ENCODE data around the gene CNGB1.

- TF ChIP-seq CTCF (IDR thresholded peaks at IDR 0.05) = no peak
- no peak for TF ChIP-seq POLR2A (IDR thresholded peaks at IDR 0.05)
Measured at GRCh38 chr16:57901480-57902069, 69.4 kb downstream of the CNGB1 start.

All from ovary (tissue), 3 donors.